ENCODE results near the gene NGEF. TPM values are rescaled to one million over a fixed set of nuclear protein-coding genes. Genes with fewer than 3 reads are reported as not detected.

Gene NGEF
- polyA plus RNA-seq, 1 experiment: 0.10 TPM

DNA sequence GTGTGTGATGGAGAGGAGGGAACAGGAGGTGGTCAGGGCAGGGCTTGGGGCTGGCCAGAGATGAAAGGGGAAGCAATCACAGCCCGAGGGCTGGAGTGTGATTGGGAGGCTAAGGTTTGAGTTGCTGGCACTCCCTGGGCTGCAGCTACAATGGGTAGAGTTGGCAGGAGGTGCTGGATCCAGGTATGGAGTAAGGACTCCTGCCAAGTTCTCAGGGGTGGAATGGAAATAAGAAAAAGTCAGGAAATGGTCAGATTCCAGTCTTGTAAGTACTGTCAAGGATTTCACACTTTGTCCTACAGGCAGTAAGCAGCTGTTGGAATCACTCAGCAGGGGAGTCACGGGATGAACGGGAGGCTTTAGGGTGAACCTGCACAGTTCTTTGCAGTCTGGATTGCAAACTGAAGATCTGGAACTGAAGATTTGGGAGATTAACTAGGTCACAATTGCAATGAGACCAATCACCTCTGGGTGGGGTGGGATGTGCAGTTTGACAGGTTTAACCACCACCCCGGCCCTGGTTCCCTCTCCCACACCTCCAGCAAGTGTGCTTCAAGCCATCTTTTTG is 36.2 kb upstream of the NGEF start:
- no peaks in the 10 kb centered on the region; the same call in 1 of the 2 replicates for H3K9me3 ChIP-seq (ENCODE audit: control insufficient read depth, insufficient read depth, low read length)
- H3K27me3 ChIP-seq (ENCODE audit: control insufficient read depth, insufficient read depth, low read length): peaks cover 24% of the 10 kb centered on the region
- POLR2A ChIA-PET: no interaction called here
- TF ChIP-seq, protein P1, sequence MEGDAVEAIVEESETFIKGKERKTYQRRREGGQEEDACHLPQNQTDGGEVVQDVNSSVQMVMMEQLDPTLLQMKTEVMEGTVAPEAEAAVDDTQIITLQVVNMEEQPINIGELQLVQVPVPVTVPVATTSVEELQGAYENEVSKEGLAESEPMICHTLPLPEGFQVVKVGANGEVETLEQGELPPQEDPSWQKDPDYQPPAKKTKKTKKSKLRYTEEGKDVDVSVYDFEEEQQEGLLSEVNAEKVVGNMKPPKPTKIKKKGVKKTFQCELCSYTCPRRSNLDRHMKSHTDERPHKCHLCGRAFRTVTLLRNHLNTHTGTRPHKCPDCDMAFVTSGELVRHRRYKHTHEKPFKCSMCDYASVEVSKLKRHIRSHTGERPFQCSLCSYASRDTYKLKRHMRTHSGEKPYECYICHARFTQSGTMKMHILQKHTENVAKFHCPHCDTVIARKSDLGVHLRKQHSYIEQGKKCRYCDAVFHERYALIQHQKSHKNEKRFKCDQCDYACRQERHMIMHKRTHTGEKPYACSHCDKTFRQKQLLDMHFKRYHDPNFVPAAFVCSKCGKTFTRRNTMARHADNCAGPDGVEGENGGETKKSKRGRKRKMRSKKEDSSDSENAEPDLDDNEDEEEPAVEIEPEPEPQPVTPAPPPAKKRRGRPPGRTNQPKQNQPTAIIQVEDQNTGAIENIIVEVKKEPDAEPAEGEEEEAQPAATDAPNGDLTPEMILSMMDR (IDR thresholded peaks at IDR 0.05; ENCODE audit: low read depth, low read length): no peak
- H3K4me3 ChIP-seq (ENCODE audit: low read depth, low read length): no peak overlapping the region
- no peak overlapping the region for H3K27ac ChIP-seq (ENCODE audit: low read depth, low read length)
- DNase-seq (ENCODE audit: low read depth, low spot score): no peak
- CTCF ChIA-PET: interaction anchor here (1.4 kb wide), 1 partner anchor 167 kb away, joined by 3 read pairs; no protein-coding TSS in a partner anchor

DNA sequence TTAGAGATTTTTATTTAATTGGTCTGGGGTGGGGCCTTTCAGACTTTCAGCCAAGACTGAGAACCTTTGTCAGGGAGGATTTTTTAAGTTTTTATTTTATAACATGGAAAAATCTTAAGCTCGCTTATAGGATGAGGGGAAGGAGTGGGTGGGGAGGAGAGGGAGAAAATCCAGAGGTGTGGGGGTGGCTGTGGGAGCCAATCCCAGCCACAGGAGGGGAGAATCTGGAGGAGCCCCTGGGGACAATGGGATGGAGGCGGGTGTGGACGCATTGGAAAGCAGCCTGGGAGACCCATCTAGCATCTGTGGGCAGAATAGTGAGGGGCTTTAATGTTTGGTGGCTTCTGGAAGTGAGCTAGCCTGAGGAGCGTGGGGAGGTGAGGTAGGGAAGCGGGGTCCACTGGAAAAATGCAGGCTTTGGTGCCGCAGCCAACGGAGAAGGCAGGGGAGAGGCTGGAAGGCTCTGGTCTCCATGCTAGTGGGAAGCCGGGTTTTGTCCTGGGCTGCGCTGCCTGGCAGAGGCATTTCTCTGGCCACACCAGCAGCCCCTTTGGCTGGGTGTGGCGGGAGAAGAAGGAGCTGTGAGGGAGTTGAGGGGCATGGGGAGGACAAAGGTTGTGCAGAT is 35.6 kb upstream of the NGEF start:
- POLR2A ChIA-PET: interaction anchor here (0.7 kb wide), 1 partner anchor 18 kb away, joined by 4 read pairs; no protein-coding TSS in a partner anchor
- Histone ChIP-seq H3K4me3 (ENCODE audit: low read depth, low read length) (no peak overlapping the region), H3K27me3 (ENCODE audit: control insufficient read depth, insufficient read depth, low read length) (peaks cover 29% of the 10 kb centered on the region), H3K27ac (ENCODE audit: low read depth, low read length) (no peak overlapping the region), H3K9me3 (ENCODE audit: control insufficient read depth, insufficient read depth, low read length) (no peaks in the 10 kb centered on the region; the same call in 1 of the 2 replicates)
- TF ChIP-seq, protein P1 (IDR thresholded peaks at IDR 0.05; ENCODE audit: low read depth, low read length): no peak
- no peak for DNase-seq (ENCODE audit: low read depth, low spot score)
- CTCF ChIA-PET: interaction anchor here (1.4 kb wide), 1 partner anchor 167 kb away, joined by 3 read pairs; no protein-coding TSS in a partner anchor

DNA sequence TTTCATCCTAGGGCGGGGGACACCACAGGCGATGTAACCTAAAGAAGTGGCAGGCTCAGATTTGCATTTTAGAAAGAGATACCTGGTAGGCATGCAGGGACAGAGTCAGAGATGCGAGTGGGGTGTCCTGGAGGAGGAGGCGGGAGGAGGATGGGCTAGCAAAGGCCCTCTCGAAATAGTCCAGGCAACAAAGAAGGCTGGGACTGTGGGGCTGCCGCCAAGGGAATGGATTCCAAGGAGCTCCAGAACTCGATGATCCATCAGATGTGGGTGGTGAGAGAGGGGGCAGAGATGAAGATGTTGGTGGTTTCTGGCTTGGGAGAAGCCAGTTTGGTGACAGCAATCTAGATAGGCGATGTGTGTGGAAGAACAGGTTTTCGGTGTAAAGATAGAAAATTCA is 34.6 kb upstream of the NGEF start:
- Histone ChIP-seq H3K9me3 (ENCODE audit: control insufficient read depth, insufficient read depth, low read length) (no peaks in the 10 kb centered on the region; the same call in 1 of the 2 replicates), H3K27ac (ENCODE audit: low read depth, low read length) (no peak overlapping the region), H3K4me3 (ENCODE audit: low read depth, low read length) (no peak overlapping the region), H3K27me3 (ENCODE audit: control insufficient read depth, insufficient read depth, low read length) (peaks cover 37% of the 10 kb centered on the region)
- DNase-seq (ENCODE audit: low read depth, low spot score): no peak
- ChIA-PET CTCF (interaction anchor here (1.6 kb wide), 1 partner anchor 14 kb away, joined by 3 read pairs; no protein-coding TSS in a partner anchor), POLR2A (no interaction called here)
- TF ChIP-seq, protein P1 (IDR thresholded peaks at IDR 0.05; ENCODE audit: low read depth, low read length): no peak

DNA sequence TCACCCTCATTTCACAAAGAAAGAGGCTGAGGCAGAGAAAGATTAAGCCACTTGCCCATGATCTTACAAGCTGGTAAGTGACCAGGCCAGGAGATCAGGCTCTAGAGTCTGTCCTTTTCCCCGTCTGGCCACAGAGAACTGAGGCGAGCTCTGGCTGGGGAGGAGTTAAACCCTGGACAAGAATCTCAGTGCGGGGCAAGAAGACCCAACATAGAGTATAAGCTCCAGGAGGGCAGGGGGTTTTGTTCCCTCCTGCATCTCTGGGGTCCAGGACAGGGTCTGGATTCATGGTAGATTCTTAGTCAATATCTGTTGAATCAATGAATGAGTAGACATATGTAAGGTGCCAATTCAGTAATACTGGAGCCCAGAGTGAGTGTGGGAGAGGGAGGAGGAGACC is 34.1 kb upstream of the NGEF start:
- TF ChIP-seq, protein P1 (IDR thresholded peaks at IDR 0.05; ENCODE audit: low read depth, low read length): no peak
- DNase-seq (ENCODE audit: low read depth, low spot score): no peak
- Histone ChIP-seq H3K9me3 (ENCODE audit: control insufficient read depth, insufficient read depth, low read length) (no peaks in the 10 kb centered on the region; the same call in 1 of the 2 replicates), H3K27me3 (ENCODE audit: control insufficient read depth, insufficient read depth, low read length) (peaks cover 41% of the 10 kb centered on the region), H3K27ac (ENCODE audit: low read depth, low read length) (no peak overlapping the region), H3K4me3 (ENCODE audit: low read depth, low read length) (no peak overlapping the region)
- POLR2A ChIA-PET: no interaction called here
- CTCF ChIA-PET: interaction anchor here (1.6 kb wide), 1 partner anchor 14 kb away, joined by 3 read pairs; no protein-coding TSS in a partner anchor

All from AG04450 (cell line).